ENCODE measurements around the gene GP5.

DNA sequence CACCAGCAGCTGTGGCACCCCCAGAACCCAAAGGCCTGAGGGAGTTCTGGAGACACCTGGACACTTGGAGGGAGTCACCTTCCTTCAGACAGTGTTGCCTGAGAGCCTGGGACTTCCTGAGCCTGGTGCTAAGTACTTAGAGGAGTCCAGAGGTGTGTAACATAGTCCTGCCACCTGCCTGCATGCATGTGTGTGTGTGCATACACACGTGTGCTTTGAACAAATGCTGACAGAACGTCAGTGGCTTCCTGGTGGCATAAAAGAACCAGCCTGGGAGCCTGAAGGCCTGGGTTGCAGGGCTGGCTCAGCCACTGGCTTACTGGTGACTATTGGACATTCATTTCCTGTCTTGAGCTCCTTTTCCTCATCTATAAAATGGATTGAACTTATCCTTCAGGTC lies 44.8 kb downstream of the GP5 start:
- TF ChIP-seq, protein P1, sequence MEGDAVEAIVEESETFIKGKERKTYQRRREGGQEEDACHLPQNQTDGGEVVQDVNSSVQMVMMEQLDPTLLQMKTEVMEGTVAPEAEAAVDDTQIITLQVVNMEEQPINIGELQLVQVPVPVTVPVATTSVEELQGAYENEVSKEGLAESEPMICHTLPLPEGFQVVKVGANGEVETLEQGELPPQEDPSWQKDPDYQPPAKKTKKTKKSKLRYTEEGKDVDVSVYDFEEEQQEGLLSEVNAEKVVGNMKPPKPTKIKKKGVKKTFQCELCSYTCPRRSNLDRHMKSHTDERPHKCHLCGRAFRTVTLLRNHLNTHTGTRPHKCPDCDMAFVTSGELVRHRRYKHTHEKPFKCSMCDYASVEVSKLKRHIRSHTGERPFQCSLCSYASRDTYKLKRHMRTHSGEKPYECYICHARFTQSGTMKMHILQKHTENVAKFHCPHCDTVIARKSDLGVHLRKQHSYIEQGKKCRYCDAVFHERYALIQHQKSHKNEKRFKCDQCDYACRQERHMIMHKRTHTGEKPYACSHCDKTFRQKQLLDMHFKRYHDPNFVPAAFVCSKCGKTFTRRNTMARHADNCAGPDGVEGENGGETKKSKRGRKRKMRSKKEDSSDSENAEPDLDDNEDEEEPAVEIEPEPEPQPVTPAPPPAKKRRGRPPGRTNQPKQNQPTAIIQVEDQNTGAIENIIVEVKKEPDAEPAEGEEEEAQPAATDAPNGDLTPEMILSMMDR (IDR thresholded peaks at IDR 0.05) = no peak
- no peak for TF ChIP-seq EZH2 (IDR thresholded peaks at IDR 0.05; ENCODE audit: borderline replicate concordance, insufficient read depth, low read depth, low read length, poor library complexity, severe bottlenecking)
